Putamen (tissue), 1 donor: ENCODE results near the gene IL9R.
"Not testable (repeated sequence)": the region's sequence is repeated elsewhere in the genome, so short reads cannot be mapped to it uniquely, and the experiment has no call there.

Experiments used
- DNase-seq: peaks from one replicate; pipeline ENCODE4 v3.0.0-alpha.2; 2016; ENCODE audit warnings: low spot score

IL9R gene

GRCh38 chrX:156030474-156030873 lies 33.0 kb downstream of the IL9R start:
- DNase-seq: not testable (repeated sequence)
